GM19467 (cell line): Measurements from ENCODE around the gene RTBDN.
A peak's percentile ranks its signal among the peaks of the same experiment; 100 is the strongest.

Source experiments
- ATAC-seq: cut with Tn5 transposase; IDR thresholded peaks from one replicate; pipeline ENCODE4 v1.9.1; 2021; ENCODE audit warnings: mild to moderate bottlenecking, moderate library complexity; ENCODE audit not compliant: unreplicated experiment

RTBDN gene

GRCh38 chr19:12783291-12783848 lies 51.0 kb downstream of the RTBDN start:
- ATAC-seq: no peak

DNA sequence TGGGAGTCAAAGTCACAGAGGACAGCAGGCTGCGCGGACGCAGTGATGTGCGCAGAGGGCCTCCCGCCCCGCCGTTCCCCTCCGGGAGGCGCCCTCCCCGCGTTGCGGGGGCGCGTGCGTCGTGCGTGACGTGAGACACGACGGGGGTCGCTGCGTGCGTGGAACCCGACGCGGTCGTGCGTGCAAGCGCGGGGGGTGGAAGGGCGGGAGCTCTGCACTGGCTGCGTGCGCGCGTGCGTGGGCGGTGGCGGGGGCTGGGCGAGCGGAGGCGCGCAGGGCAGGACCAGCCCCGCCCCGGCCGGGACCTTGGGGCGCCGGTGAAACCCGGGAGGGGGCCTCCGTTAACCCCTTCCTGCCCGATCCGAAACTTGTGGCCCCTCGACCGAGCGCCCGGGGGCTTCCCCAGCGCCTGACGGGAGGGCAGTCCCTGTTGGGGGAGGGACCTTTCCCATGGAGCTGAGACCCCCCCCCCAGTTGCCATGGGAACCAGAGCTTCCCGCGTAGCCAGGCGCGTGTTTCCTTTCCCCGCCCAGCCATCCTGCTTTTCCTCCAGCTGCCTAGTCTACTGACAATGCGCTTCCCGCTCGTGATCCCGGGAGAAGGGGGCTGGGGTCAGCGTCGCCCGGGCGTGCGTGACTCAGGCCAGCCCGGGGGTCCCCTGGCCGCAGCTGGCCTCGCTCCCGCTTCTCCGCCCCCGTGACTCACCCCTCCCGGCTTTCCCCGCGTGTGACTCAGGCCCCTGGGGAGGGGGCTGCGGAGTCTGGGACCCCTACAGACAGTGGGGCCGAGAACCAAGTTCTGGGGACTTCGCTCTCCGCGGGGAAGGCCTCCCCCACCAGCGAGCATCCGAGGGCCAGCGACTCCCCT lies 51.7 kb downstream of the RTBDN start:
- ATAC-seq: no peak

DNA sequence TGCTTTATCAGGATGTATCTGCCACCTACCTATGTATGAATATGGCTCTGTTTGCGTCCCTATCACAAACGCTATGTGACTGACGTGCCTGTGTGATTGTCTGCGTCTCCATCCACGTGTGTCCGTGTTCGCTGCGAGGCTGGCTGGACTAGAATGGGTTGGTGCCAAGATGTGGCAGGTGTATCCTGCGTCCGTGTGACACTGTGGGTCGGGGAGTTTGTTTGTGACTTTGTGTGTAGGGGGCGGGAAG lies 52.3 kb downstream of the RTBDN start:
- no peak for ATAC-seq

GRCh38 chr19:12779162-12779993 lies 55.0 kb downstream of the RTBDN start:
- no peak for ATAC-seq

DNA sequence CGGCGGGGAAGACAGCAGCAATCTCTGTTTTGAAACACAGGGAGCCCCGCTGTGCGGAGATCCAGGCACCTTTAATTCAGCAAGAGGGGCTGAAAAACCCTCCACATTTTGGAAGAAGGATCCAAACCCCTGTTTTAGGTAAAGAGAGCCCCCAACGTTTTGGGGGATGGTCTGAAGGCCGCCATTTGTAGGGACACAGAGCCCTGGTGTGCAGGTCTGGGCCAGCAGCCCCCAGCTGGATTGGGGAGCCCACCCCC lies 55.5 kb downstream of the RTBDN start:
- no peak for ATAC-seq

- ATAC-seq: no peak
Measured at GRCh38 chr19:12778017-12778904, 56.1 kb downstream of the RTBDN start.

DNA sequence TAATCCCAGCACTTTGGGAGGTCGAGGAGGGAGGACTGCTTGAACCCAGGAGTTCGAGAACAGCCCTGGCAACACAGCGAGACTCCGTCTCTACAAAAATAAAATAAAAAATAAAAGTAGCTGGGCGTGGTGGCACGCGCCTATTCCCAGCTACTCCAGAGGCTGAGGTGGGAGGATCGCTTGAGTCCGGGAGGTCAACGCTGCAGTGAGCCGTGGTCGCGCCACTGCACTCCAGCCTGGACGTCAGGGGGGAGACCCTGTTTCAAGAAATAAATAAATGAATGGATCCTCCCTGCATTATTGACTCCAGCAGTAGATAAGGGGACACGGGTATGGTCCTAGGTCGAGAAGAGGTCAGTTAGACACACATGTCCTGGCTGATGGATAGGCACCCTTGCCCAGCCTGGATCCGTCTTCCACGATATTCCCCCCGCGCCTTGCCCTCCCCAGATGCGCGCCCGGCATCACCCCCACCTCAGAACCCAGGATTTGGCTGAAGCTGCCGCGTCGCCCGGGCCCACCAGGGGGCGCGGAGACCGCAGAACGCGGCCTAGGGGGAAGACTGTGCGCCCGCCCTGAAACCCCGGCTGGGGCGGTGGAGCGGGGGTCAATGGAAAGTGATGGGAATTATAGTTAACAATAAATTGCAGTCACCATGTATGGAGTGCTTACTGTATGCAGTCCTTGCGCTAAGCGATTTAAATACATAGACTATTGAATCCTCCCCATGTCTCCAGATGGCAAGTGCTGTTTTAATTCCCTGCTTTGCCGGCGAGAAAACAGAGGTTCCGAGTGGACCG lies 57.0 kb downstream of the RTBDN start:
- peak; percentile 33 for ATAC-seq
